HAP-1 (cell line): ENCODE data around the gene DPYSL4.

Experiments
- DNase-seq, 2 experiments: peaks; one replicate each; pipeline ENCODE4 v3.0.0-alpha.2; 2016 to 2020; ENCODE audit warnings: low spot score in 2 of 2
- H3K27me3 ChIP-seq: fragments of 250-450 bp; sonication (Bioruptor Pico); 2 replicates; pipeline ENCODE4 v1.5.1; 2020; ENCODE audit warnings: low read depth, mild to moderate bottlenecking, moderate library complexity
- H3K36me3 ChIP-seq: fragments of 250-450 bp; sonication (Bioruptor Pico); replicated peaks from 2 replicates; pipeline ENCODE4 v1.5.1; 2020; ENCODE audit warnings: mild to moderate bottlenecking
- H3K4me1 ChIP-seq: fragments of 250-450 bp; sonication (Bioruptor Pico); 2 replicates; pipeline ENCODE4 v1.5.1; 2020; ENCODE audit warnings: mild to moderate bottlenecking
- H3K4me3 ChIP-seq: fragments of 250-450 bp; sonication (Bioruptor Pico); 2 replicates; pipeline ENCODE4 v1.5.1; 2020; ENCODE audit warnings: mild to moderate bottlenecking, moderate library complexity
- H3K9me3 ChIP-seq: fragments of 250-450 bp; sonication (Bioruptor Pico); 2 replicates; pipeline ENCODE4 v1.5.1; 2020; ENCODE audit warnings: mild to moderate bottlenecking, moderate library complexity
- in situ Hi-C: fragments of 300-500 bp; cut with MboI; formaldehyde crosslinking; loops from 3 replicates; pipeline ENCODE4 v1.14.3; 2020; ENCODE audit warnings: low sequenced_read_pairs, inconsistent platforms, mixed read lengths

DPYSL4 gene

GRCh38 chr10:132173185-132173584 is 13.6 kb upstream of the DPYSL4 start:
- Histone ChIP-seq H3K36me3 (no peaks in the 10 kb centered on the region), H3K4me1 (no peaks in the 10 kb centered on the region), H3K4me3 (no peak overlapping the region), H3K9me3 (no peaks in the 10 kb centered on the region), H3K27me3 (no peaks in the 10 kb centered on the region)
- in situ Hi-C loops: no loop called here
- no peak for DNase-seq

GRCh38 chr10:132174237-132174636 is 12.5 kb upstream of the DPYSL4 start:
- Histone ChIP-seq H3K27me3 (no peaks in the 10 kb centered on the region), H3K4me1 (no peaks in the 10 kb centered on the region), H3K36me3 (no peaks in the 10 kb centered on the region), H3K4me3 (no peak overlapping the region), H3K9me3 (no peaks in the 10 kb centered on the region)
- no peak for DNase-seq
- in situ Hi-C loops: no loop called here

GRCh38 chr10:132175408-132175807 is 11.3 kb upstream of the DPYSL4 start:
- no peaks in the 10 kb centered on the region for H3K4me1 ChIP-seq
- in situ Hi-C loops: no loop called here
- no peaks in the 10 kb centered on the region for H3K27me3 ChIP-seq
- no peaks in the 10 kb centered on the region for H3K9me3 ChIP-seq
- no peak for DNase-seq
- H3K36me3 ChIP-seq: no peaks in the 10 kb centered on the region
- H3K4me3 ChIP-seq: no peak overlapping the region

DNA sequence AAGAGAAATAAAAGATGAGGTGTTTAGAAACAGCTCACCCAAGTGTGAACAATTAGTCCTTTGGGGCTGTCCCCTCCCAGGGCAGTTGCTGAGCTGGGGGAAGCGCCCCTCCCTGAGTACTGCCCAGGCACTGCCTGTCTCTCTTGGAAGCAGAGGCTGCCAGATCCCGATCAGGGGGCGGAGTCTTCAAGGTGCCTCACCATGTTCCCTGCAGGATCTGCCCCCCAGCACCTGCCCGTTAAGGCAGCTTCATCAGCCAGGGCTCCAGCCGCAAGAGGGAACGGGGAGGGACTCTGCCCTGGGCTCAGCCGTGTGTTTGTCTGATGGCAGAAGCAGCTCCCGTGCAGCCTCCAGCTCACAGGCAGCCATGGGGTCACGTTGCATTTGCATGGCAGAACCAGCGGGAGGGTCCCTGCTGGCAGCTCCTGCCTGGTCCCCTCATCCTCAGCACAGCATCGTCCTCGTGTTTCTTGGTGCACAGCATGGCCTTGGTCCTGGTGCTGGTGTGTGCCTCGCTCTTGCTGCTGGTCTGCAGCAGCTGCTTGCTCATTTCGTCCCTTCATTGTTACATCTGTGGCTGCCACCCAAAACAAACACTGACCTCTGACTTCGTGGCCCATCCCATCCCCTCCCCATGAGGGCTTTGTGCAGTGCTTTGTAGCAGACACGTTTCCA is 10.7 kb upstream of the DPYSL4 start:
- no peaks in the 10 kb centered on the region for H3K36me3 ChIP-seq
- H3K4me1 ChIP-seq: no peaks in the 10 kb centered on the region
- no peaks in the 10 kb centered on the region for H3K27me3 ChIP-seq
- in situ Hi-C loops: no loop called here
- no peak for DNase-seq
- H3K4me3 ChIP-seq: no peak overlapping the region
- H3K9me3 ChIP-seq: no peaks in the 10 kb centered on the region

- H3K9me3 ChIP-seq: no peaks in the 10 kb centered on the region
- DNase-seq: no peak
- H3K27me3 ChIP-seq: no peaks in the 10 kb centered on the region
- no peaks in the 10 kb centered on the region for H3K4me1 ChIP-seq
- no peaks in the 10 kb centered on the region for H3K36me3 ChIP-seq
- in situ Hi-C loops: no loop called here
- no peak overlapping the region for H3K4me3 ChIP-seq
These were observed 9.9 kb upstream of the DPYSL4 start for GRCh38 chr10:132176623-132177500.

DNA sequence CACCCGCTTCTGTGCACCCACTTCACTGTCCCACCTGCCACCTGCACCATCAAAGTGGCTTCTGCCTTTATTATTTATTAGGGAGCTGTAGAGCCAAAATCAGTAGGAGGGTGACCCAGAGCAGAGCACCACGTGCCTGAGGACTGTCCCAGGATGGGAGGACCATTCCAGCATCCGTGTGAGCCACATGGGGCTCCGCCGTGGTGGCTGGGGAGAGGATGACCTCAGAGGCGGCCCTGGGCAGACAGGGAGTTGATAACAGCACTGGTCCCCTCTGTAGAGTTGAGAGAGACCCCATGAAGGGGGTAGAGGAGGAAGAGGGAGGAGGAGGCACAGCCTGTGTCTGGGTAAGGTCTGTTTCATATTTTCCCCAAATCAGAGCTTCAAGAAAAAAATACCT is 8.7 kb upstream of the DPYSL4 start:
- no peaks in the 10 kb centered on the region for H3K36me3 ChIP-seq
- no peaks in the 10 kb centered on the region for H3K9me3 ChIP-seq
- DNase-seq: no peak
- in situ Hi-C loops: no loop called here
- peaks cover 3% of the 10 kb centered on the region; the same call in 1 of the 2 replicates for H3K27me3 ChIP-seq
- H3K4me3 ChIP-seq: no peak overlapping the region
- H3K4me1 ChIP-seq: no peaks in the 10 kb centered on the region

DNA sequence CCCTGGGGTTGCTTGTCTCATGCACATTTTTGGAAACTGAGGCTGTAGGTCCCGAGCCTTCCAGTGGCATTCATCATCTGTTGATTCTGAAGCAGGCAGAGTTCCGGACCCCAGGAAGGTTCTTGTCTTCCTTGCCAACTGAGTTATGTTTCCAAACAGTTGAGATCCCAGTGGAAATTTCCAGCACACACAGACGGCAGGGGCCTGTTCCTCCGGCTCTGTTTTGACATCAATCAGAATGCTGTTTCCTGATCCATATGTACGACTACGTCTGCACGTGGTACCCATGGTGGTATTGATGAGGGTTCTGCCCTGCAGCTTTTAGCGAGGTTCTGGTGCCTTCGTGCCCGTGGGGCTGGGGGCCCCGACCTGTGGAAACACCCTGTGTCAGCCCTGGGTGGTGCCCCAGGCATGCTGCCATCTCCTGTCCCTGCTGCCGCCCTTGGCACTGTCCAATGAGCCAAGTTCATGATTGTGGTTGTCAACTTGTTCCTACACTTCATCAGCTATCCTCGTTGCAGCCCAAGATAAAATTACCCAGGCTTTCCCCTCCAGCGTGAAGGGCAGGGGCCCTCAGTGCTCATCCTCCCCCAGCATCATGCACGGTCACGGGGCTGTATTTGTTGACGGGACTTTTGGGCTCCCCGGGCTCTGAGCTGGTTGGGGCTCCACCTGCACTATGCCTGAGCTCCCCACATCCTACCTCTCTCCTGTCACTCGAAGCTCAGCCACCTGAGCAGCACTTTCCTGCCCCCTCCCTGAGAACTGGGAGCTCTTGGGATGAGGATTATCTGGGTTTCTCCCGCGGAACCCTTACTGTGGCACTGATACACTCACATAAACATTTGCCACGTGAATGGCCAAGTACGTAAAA is 7.8 kb upstream of the DPYSL4 start:
- H3K27me3 ChIP-seq: peaks cover 6% of the 10 kb centered on the region; the same call in 1 of the 2 replicates
- no peaks in the 10 kb centered on the region for H3K4me1 ChIP-seq
- in situ Hi-C loops: no loop called here

GRCh38 chr10:132179551-132180392 is 7.0 kb upstream of the DPYSL4 start:
- Histone ChIP-seq H3K27me3 (peaks cover 7% of the 10 kb centered on the region; the same call in 1 of the 2 replicates), H3K4me3 (no peak overlapping the region), H3K9me3 (no peaks in the 10 kb centered on the region), H3K4me1 (no peaks in the 10 kb centered on the region), H3K36me3 (no peaks in the 10 kb centered on the region)
- no peak for DNase-seq
- in situ Hi-C loops: no loop called here

More for the DNA sequence above, 7.8 kb upstream of the DPYSL4 start:
- no peaks in the 10 kb centered on the region for H3K36me3 ChIP-seq
- no peak overlapping the region for H3K4me3 ChIP-seq
- no peaks in the 10 kb centered on the region for H3K9me3 ChIP-seq
- DNase-seq: no peak

DNA sequence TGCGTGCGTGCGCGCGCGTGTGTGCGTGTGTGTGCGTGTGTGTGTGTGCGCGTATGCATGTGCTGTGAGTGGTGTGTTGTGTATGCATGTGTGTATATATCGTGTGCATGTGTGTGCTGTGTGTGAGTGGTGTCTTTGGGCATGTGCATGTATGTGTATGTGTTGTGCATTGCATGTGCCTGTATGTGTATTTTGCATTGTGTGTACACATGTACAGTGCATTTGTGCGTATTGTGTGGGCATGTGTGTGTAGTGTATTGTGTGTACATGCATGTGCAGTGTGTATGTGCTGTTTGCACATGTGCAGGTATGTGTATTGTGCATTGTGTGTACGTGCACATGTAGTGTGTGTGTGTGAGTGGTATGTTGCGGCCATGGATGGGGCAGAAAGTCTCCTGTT is 6.0 kb upstream of the DPYSL4 start:
- DNase-seq: no peak
- H3K4me3 ChIP-seq: no peak overlapping the region
- H3K27me3 ChIP-seq: peaks cover 9% of the 10 kb centered on the region; the same call in 1 of the 2 replicates
- no peaks in the 10 kb centered on the region for H3K9me3 ChIP-seq
- H3K4me1 ChIP-seq: no peaks in the 10 kb centered on the region
- in situ Hi-C loops: no loop called here
- no peaks in the 10 kb centered on the region for H3K36me3 ChIP-seq

DNA sequence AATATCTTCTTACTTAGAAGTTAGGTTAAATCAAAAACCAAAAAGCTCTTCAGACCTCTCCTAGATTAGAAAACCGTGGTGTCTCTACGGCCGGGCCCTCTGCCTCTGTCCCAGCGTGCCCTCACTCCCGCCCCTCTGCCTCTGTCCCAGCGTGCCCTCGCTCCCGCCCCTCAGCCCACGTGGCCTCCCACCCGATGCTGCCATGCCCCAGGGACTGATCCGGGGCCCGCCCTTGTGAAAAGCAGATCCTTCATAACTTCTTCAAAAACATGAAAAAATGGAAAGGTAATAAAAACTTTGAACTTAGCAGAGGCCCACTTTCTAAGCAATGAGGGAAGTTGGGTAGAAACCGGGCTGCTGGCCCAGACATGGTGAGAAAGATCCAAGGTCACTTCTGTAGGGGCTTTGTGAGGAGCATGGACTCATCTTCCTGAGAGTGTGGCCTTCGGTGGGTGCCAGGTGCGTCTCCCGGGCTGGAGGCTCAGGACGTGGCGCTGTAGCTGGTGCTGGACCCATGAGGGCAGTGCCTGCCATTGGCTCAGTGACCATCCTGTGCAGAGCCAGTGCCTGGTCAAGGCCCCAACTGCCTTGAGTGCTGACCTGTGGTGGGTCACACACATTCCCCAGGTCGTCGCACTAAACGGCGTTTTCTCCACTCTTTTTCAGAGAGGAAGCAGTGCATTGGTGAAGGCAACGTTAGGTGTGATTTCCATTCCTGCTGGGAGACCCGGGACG is 4.9 kb upstream of the DPYSL4 start:
- in situ Hi-C loops: no loop called here
- Histone ChIP-seq H3K27me3 (peaks cover 9% of the 10 kb centered on the region; the same call in 1 of the 2 replicates), H3K36me3 (no peaks in the 10 kb centered on the region), H3K9me3 (no peaks in the 10 kb centered on the region), H3K4me1 (no peaks in the 10 kb centered on the region), H3K4me3 (no peak overlapping the region)
- no peak for DNase-seq

DNA sequence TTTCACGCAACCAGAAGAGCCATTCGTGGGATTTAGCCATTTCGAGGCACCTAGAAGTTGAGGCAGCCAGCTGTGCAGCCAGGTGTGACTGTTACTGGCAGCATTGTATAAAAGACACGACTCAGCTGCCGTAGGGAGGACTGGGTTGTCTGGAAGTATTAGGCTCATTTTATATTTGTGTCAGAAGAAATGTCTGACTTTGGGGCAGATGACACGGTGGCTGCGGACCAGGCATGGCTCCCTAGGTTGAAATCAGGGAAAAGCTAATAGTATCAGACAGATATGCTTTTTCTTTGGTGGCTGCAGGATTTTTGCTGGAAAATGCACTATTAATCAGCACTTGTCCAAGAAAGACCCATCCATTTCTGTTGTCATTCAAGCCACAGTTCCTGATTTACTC is 4.2 kb upstream of the DPYSL4 start:
- in situ Hi-C loops: no loop called here
- Histone ChIP-seq H3K27me3 (peaks cover 9% of the 10 kb centered on the region; the same call in 1 of the 2 replicates), H3K4me3 (no peak overlapping the region), H3K9me3 (no peaks in the 10 kb centered on the region), H3K36me3 (no peaks in the 10 kb centered on the region), H3K4me1 (no peaks in the 10 kb centered on the region)
- DNase-seq: no peak

DNA sequence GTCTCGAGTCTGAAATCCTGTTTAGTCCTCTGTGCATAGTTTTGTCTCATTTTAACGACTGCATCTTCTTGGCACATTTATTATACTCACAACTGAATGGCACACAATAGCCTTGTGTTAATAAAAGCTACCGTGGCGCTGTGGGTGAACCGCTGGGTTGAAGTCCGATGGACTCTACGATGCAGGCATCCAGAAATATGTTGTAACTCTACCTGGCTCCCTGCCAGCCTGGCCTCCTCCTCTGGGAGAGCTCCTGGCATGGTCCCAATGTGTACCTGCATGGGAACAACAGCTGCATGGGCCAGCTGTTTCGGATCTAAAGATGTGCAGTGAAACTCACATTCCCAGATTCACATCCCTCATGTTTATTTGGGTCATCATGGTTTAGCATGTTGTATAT is 3.7 kb upstream of the DPYSL4 start:
- no peak for DNase-seq
- no peaks in the 10 kb centered on the region for H3K9me3 ChIP-seq
- H3K36me3 ChIP-seq: no peaks in the 10 kb centered on the region
- H3K4me3 ChIP-seq: no peak overlapping the region
- no peaks in the 10 kb centered on the region for H3K4me1 ChIP-seq
- H3K27me3 ChIP-seq: peaks cover 9% of the 10 kb centered on the region; the same call in 1 of the 2 replicates
- in situ Hi-C loops: no loop called here
